GM19240 (cell line): Measurements from ENCODE around the gene SLC46A2.

Experiments
- DNase-seq: peaks from one replicate; pipeline ENCODE4 v3.0.0; 2011; ENCODE audit warnings: low spot score; ENCODE audit not compliant: insufficient read length

Gene SLC46A2

GRCh38 chr9:112858625-112859147 is 32.0 kb downstream of the SLC46A2 start:
- peak; percentile 28 for DNase-seq

DNA sequence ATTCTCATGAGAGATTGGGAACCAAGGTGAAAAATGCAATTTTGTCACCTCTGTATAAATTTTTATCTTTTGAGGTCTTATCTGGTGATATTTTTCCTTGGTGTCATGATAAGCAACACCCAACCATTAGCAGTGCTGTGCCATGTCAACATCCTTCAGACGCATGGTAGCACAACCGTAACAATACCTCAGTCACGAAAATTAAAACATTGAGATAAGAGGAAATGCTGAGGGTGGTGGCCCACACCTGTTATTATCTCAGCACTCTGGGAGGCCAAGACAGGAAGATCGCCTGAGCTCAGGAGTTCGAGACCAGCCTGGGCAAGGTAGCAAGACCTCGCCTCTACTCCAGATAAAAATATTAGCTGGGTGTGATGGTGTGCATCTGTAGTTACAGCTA is 32.7 kb downstream of the SLC46A2 start:
- no peak for DNase-seq

DNA sequence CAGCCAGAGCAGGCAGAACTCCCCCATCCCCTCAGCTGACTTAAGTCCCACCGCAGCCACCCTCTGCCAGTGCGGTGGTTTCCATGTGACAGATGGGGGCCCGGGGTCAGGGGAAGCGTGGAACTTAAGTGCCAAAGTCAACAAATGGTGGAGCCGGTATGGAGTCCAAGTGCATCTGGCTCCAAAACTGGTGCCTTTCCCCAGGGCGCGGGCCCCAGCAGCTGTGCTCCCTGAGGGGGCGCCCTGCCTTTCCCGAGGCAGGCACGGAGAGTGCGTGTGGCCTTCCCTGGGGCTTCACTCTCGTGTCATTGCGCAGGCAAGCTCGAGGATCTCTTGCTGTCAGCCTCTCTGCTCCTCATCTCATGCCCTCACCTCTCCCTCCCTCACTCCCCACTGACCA is 33.8 kb downstream of the SLC46A2 start:
- DNase-seq = no peak

GRCh38 chr9:112856200-112856599 is 34.5 kb downstream of the SLC46A2 start:
- DNase-seq = no peak

GRCh38 chr9:112854657-112855056 is 36.0 kb downstream of the SLC46A2 start:
- DNase-seq = no peak

DNA sequence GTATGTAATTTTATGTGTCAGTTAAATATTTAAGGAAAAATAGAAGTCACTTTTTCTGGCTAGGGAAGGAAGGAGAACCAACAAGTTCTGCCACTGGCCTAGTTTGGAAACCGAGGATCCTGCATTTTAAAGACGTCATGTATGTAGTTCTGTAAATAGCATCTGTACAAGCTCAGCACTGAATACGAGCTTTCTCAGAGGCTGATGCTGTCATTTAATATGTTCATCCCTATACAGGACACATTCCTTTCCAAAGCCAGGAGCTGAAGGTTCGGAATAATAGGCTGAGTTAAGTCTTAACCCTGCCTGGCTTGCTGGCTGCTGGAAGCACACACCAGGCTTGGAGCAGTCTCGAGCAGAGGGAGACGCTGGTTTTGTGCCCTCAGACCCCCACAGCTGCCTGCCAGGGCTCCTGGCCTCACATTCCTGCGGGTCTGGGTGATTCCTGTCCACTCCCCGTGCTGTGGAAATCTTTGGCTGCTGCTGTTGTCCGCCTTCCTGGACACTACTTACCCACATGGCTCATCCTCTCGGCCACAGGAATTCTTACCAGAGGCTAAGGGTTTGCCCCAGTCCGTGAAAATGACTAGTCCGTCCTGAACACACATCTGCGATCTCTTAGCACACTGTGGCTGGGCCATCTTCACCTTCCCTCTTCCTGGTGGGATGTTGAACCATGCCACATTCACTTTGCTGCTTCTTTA is 36.6 kb downstream of the SLC46A2 start:
- DNase-seq = no peak

GRCh38 chr9:112852741-112853504 is 37.8 kb downstream of the SLC46A2 start:
- DNase-seq = no peak

GRCh38 chr9:112850840-112851239 is 39.8 kb downstream of the SLC46A2 start:
- DNase-seq = no peak

- DNase-seq = no peak
These were observed 41.2 kb downstream of the SLC46A2 start for GRCh38 chr9:112849363-112849922.

DNA sequence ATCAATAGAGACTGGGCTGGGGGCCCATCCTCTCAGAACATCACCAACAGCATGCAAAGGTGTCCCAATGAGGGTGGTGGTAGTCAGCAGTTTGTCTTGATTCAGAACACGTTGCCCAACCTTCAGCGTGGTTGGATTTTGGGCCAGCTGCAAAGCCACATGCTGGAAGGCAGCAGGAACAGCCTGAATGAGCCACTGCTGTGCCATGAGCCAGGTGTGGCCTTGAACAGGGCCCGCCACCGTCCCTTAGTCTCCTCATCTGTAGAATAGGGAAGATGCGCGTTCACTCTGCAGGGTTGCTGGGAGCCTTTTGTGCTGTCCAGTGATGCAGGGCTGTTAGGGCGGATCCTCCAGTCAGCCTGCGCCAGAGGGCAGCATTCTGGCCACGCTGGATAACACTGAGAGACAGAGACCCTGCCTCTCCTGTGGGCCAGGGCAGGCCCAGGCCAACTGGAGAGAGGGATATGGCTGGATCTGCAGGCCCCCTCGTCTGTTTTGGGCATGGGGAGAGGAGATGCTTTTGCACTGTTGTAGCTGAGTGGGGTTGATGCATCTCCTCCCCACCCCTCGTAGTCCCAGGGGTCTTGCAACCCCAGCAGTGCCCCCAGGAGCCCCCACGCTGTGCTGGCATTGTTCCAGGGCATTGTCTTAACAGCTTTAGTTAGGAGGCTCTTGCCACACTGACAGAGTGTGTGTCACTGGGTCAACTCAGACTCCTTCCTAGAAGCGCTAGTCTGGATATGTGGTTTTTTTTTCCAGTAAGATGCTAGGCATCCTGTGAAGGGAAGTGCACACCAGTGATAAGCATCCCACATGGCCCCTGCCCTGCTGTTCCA is 42.1 kb downstream of the SLC46A2 start:
- no peak for DNase-seq

- DNase-seq = no peak
These were observed 43.9 kb downstream of the SLC46A2 start for GRCh38 chr9:112846528-112847488.

- peak; percentile 81 for DNase-seq
These were observed 45.7 kb downstream of the SLC46A2 start for GRCh38 chr9:112844771-112845542.

- DNase-seq = no peak
These were observed 48.1 kb downstream of the SLC46A2 start for GRCh38 chr9:112842555-112842954.

- DNase-seq = no peak
These were observed 49.4 kb downstream of the SLC46A2 start for GRCh38 chr9:112841261-112841660.

DNA sequence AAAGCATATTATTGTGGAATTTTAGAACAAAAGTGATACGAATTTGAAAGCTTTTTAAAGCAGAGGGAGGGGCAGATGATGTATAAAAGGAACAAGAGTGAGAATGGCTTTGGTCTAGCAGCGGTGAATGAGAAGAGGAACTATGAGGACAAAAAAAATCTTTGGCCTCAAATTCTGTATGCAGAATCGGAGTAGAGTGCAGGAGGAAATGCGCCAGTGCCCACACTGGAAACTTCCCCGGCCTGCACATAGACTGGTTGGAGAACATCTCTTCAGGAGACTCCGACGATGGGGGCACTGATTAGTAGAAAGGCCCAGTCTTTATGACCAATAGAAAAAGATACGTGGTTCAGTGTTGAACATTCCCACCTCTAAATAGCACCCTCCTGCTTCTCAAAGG is 51.3 kb downstream of the SLC46A2 start:
- DNase-seq = no peak

DNA sequence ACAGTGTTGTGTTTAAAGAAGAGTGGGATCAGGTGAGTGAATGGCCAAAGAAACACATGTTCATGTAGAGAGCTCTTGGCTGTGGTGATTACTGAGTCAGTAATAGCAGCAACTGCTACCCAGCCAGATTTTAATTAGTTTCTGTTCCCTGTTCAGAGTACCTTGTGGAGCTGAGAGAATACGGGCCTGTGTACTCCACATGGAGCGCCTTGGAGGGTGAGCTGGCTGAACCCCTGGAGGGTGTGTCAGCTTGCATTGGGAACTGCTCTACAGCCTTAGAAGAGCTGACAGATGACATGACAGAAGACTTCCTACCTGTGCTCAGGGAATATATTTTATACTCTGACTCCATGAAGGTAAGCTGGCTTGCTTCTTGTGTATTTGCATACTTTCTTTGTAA is 52.3 kb downstream of the SLC46A2 start:
- no peak for DNase-seq

DNA sequence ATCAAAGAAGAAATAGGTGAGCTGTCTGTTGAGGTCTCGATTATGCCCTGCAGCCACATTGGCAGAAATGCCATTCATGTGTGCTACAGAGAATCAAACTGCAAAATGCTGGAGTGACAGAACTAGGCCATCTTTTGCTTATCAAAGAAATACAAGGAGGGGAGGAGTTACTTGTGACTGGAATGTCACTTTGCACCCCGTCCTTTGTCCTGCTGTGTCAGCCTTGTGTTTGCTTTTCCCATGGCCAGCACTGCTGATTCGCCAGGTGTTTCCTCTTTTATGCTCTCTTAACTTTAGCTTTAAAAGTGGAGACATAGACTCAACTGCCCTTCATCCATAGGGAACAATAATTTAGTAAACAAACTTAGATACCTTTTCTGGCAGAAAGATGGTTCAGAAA is 54.3 kb downstream of the SLC46A2 start:
- DNase-seq = no peak

- no peak for DNase-seq
These were observed 57.6 kb downstream of the SLC46A2 start for GRCh38 chr9:112833081-112833480.

DNA sequence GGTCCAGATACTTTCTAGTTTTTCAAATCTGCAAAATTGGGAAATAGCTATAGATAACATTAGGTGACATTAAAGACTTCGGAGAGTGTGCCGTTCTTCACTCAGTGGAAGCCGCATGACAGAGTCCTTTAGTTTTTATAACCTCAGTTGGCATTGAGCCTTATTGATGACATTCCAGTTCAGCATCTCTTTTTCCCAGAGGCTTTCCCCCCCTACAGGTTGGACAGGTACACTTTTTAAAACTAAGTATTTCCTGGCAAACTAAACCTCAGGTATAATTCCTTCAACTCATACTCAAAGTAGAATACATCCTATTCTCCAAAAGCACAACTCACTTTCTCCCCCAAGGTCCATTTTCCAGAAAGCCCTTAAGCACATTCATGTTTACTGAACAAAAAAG is 58.7 kb downstream of the SLC46A2 start:
- DNase-seq = no peak
